Fibroblast of skin of left quadriceps (primary cell): Measurements from ENCODE around the gene TEAD2.

Source experiments
- DNase-seq, 2 experiments: peaks; one replicate each; pipeline ENCODE4 v3.0.0-alpha.2; 2013; ENCODE audit warnings: low read depth in 2 of 2

Gene TEAD2

GRCh38 chr19:49362048-49362928 is at the start of gene TEAD2:
Gene TEAD2, minus strand, starts transcription at chr19:49362416. Its CDS starts 2,341 bp downstream, at chr19:49360075.
- DNase-seq, result peak; percentile 43 to 45

- no peak for DNase-seq
Measured at GRCh38 chr19:49411681-49412326, 49.6 kb upstream of the TEAD2 start.

GRCh38 chr19:49409441-49410029 is 47.3 kb upstream of the TEAD2 start:
- DNase-seq, result no peak

GRCh38 chr19:49408816-49409440 is 46.7 kb upstream of the TEAD2 start:
- no peak for DNase-seq

- DNase-seq, result no peak
Measured at GRCh38 chr19:49407482-49408015, 45.3 kb upstream of the TEAD2 start.

- DNase-seq, result no peak
Measured at GRCh38 chr19:49407079-49407478, 44.9 kb upstream of the TEAD2 start.

- peak; percentile 15 to 37 for DNase-seq
Measured at GRCh38 chr19:49403404-49404187, 41.4 kb upstream of the TEAD2 start.

GRCh38 chr19:49400029-49400428 is 37.8 kb upstream of the TEAD2 start:
- no peak for DNase-seq

GRCh38 chr19:49398931-49399330 is 36.7 kb upstream of the TEAD2 start:
- no peak for DNase-seq

- no peak for DNase-seq
Measured at GRCh38 chr19:49398001-49398615, 35.9 kb upstream of the TEAD2 start.

GRCh38 chr19:49396738-49397505 is 34.7 kb upstream of the TEAD2 start:
- DNase-seq, result no peak

- DNase-seq, result no peak
Measured at GRCh38 chr19:49395581-49396407, 33.6 kb upstream of the TEAD2 start.

- DNase-seq, result no peak
Measured at GRCh38 chr19:49393881-49394280, 31.7 kb upstream of the TEAD2 start.

- DNase-seq, result peak; percentile 35 to 40
Measured at GRCh38 chr19:49391581-49392399, 29.6 kb upstream of the TEAD2 start.

- DNase-seq, result no peak
Measured at GRCh38 chr19:49390929-49391359, 28.7 kb upstream of the TEAD2 start.

GRCh38 chr19:49390131-49390928 is 28.1 kb upstream of the TEAD2 start:
- DNase-seq, result no peak

GRCh38 chr19:49389406-49389805 is 27.2 kb upstream of the TEAD2 start:
- no peak for DNase-seq
